HG03108 (cell line): ENCODE data around the gene RADX.
A peak's percentile ranks its signal among the peaks of the same experiment; 100 is the strongest.
"Not testable (repeated sequence)": the region's sequence is repeated elsewhere in the genome, so short reads cannot be mapped to it uniquely, and the experiment has no call there.

Experiments
- ATAC-seq: cut with Tn5 transposase; IDR thresholded peaks from one replicate; pipeline ENCODE4 v1.9.1; 2021; ENCODE audit warnings: moderate library complexity; ENCODE audit not compliant: unreplicated experiment

Gene RADX

GRCh38 chrX:106611679-106612392, at the start of gene RADX:
Gene RADX, plus strand, starts transcription at chrX:106611978. Its CDS starts 103 bp downstream, at chrX:106612081.
- ATAC-seq = peak; percentile 98

GRCh38 chrX:106564986-106565385, 46.8 kb upstream of the RADX start:
- no peak for ATAC-seq

GRCh38 chrX:106566362-106566761, 45.4 kb upstream of the RADX start:
- ATAC-seq = no peak

- ATAC-seq = no peak
These were observed 29.9 kb upstream of the RADX start for GRCh38 chrX:106581856-106582255.

GRCh38 chrX:106585478-106585877, 26.3 kb upstream of the RADX start:
- ATAC-seq = no peak

GRCh38 chrX:106588801-106589200, 23.0 kb upstream of the RADX start:
- no peak for ATAC-seq

GRCh38 chrX:106599411-106599810, 12.4 kb upstream of the RADX start:
- no peak for ATAC-seq

GRCh38 chrX:106606571-106606970, 5.2 kb upstream of the RADX start:
- ATAC-seq = no peak

GRCh38 chrX:106608016-106608415, 3.8 kb upstream of the RADX start:
- ATAC-seq = no peak

- no peak for ATAC-seq
These were observed 480 bp upstream of the RADX start for GRCh38 chrX:106611317-106611678.

- peak; percentile 23 for ATAC-seq
These were observed 600 bp downstream of the RADX start for GRCh38 chrX:106612393-106612763.

GRCh38 chrX:106613277-106613676, 1.5 kb downstream of the RADX start:
- ATAC-seq = no peak

GRCh38 chrX:106615041-106615440, 3.3 kb downstream of the RADX start:
- ATAC-seq = no peak

GRCh38 chrX:106619797-106620196, 8.0 kb downstream of the RADX start:
- no peak for ATAC-seq

- ATAC-seq = no peak
These were observed 10.1 kb downstream of the RADX start for GRCh38 chrX:106621836-106622235.

- ATAC-seq = no peak
These were observed 15.0 kb downstream of the RADX start for GRCh38 chrX:106626789-106627188.

- no peak for ATAC-seq
These were observed 19.8 kb downstream of the RADX start for GRCh38 chrX:106631615-106632014.

- peak; percentile 94 for ATAC-seq
These were observed 38.0 kb downstream of the RADX start for GRCh38 chrX:106649523-106650428.

- not testable (repeated sequence) for ATAC-seq
These were observed 41.8 kb downstream of the RADX start for GRCh38 chrX:106653625-106654024.

- no peak for ATAC-seq
These were observed 58.9 kb downstream of the RADX start for GRCh38 chrX:106670631-106671030.

GRCh38 chrX:106672527-106672926, 60.7 kb downstream of the RADX start:
- ATAC-seq = no peak

- ATAC-seq = no peak
These were observed 68.9 kb downstream of the RADX start for GRCh38 chrX:106680716-106681115.
